GM19452 (cell line): Measurements from ENCODE around the gene TMEM139.

Experiments used
- ATAC-seq: cut with Tn5 transposase; IDR thresholded peaks from one replicate; pipeline ENCODE4 v1.9.1; 2021; ENCODE audit not compliant: unreplicated experiment

TMEM139 gene

DNA sequence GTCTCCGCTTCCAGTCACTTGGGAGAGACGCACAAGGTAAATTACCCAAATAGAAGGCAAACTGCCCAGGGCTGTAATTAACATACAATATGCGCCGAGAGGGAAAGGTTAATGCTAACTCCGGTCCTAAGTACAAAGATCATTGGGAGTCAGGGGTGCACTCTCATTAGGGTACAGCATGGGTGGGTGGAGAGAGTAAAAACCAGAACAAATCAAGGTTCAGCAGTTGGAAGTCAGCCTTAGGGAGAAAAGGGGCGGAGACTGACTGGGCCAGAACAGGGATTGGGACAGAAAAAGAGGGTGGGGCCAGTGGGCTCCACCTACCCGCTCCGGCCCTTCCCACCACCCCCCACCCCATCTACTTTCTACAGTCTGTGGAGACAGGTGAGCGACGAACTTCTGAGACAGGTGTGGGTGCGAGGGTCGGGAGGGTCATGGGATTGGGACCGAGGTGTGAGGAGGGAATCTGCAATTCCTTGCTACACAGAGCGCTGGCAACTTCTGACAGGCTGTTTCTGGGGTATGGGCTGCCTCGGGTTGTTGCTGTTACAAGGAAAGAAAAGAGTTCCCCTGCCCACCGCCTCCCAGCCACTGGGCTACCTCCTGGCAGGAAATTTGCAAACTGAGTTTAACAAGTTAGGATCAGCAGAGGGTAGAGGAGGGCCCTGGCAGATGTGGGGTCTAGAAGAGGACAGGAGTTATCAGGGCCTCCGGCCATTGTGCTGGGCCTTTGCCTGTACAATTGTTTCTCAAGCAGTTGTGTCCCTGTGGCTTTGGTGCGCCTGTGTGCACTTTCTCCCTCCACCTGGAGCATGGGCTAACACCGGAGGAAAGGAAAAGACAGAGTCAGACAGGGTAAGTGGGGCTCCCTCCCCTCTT is at the start of gene TMEM139:
TSS of gene TMEM139 (plus strand) at position 368 of the 879 bp plus-strand sequence. CDS start 1,000 bp downstream, outside the sequence.
- ATAC-seq: no peak

- ATAC-seq: no peak
Measured at GRCh38 chr7:143235561-143235960, 49.2 kb upstream of the TMEM139 start.

DNA sequence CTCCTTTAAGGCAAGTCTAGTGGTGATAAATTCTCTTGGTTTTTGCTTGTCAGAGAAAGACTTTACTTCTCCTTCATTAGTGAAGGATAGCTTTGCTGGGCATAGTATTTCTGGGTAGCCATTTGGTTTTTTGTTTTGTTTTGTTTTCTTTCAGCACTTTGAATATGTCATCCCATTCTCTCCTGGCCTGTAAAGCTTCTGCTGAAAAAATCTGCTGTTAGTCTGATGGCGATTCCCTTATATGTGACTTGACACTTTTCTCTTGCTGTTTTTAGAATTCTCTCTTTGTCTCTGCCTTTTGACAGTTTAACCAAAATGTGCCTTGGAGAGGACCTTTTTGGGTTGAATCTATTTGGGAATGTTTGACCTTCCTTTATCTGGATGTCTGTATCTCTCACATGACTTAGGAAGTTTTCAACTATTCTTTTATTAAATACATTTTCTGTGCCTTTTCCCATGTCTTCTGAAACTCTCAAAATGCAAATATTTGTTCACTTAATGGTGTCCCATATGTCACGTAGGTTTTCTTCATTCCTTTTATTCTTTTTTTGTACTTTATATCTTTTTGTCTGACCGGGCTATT is 48.3 kb upstream of the TMEM139 start:
- ATAC-seq: no peak

- ATAC-seq: no peak
Measured at GRCh38 chr7:143237366-143237765, 47.4 kb upstream of the TMEM139 start.

DNA sequence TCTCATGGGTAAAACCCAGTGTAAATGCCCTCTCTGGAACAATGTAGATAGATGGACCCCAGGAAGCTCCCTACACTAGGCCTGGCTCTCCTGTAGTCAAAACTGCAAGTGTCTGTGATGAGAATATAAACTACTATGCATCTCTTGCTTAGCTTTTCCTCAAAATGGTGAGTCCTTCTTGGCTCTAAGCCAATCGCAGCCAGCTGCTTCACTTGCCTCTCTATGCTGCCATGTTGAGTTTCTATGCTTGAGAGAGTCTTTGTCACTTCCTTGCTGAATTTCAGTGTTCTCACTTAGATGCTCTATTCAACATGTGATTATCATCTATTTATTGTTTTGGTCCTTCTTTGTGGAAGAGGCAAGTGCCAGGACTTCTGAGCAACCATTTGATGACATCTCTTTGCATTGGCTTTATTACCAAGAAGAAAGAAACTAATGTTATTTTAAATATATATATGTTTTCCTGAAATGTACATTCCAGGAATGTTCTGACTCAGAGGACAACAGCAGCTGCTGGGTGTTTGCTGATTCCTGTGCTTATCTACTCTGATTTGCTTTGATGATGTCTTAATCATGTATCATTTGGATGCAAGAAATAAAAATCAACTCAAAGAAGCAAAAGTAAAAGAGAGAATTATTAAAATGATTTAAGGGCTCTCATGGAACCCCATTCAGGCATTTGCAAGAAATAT is 46.3 kb upstream of the TMEM139 start:
- ATAC-seq: no peak

DNA sequence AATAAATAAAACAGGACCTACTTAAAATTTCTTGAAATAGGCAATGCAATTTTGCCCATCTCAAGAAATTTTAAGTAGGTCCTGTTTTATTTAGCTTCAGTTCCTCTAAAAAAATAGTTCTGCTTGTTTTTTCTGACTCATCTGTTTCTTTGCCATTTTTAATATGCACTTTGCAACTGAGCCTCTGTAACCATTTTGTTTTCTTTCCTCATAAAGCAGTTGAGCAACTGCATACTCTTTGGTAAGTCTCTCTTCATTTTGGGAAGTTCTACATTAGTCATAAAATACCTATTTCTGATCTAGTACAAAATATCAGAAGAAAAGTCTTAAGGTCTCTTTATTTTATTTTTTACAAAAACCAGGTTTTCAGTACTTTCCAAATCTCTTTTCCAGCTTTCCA is 44.9 kb upstream of the TMEM139 start:
- no peak for ATAC-seq

GRCh38 chr7:143240291-143241168 is 44.2 kb upstream of the TMEM139 start:
- ATAC-seq: peak; percentile 90

DNA sequence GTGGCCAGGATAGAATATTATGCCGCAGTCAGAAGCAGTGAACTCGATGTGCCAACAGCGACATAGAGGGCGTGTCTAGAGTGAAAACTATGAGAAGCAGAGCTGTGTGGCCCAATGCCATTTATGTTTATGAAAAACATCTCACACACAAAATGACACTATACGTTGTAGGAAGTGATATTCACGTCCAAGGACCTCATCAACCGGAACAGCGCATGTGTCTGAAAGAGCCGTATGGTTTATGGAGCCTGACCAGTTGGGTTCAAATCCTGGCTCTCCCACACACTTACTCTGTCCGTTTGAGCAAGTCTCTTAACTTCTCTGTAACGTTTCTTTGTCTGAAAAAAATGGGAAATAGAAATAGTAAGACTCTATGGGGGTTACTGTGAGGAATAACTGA is 42.5 kb upstream of the TMEM139 start:
- no peak for ATAC-seq

GRCh38 chr7:143243111-143243510 is 41.6 kb upstream of the TMEM139 start:
- ATAC-seq: no peak

DNA sequence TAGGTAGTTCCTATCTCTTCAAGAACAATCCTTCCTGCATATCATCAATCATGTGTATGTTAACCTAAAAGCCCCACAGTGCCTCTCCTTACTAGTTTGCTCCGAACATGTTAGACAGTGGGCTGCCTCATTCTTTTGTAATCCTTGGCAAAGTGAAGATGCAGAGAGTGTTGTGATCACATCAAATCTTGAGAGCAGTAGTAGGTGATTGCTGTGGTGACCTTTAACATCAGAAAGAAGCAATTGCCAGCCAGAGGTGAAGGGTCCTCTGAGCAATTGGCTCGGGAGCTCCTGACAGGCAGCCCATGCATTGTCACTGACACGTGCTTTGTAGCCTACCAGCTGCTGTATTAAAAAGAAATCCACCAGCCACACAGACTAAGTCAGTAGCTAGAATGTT is 41.1 kb upstream of the TMEM139 start:
- ATAC-seq: no peak

DNA sequence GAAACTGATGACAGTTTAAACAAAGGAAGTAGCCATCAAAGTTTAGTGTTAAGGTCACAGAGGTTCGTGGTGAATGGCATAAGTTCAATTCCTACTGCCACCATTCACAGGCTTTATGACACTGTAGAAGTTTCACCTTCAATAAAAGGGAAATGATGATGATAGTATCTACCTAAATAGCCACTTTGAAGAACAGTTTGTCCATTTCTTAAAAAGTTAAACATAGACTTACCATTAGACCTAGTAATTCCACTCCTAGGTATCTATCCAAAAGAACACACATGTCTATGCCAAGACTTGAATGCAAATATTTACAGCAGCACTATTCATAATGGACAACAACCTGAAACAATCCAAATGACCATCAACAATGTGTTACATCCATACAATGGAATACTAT is 40.4 kb upstream of the TMEM139 start:
- ATAC-seq: no peak

DNA sequence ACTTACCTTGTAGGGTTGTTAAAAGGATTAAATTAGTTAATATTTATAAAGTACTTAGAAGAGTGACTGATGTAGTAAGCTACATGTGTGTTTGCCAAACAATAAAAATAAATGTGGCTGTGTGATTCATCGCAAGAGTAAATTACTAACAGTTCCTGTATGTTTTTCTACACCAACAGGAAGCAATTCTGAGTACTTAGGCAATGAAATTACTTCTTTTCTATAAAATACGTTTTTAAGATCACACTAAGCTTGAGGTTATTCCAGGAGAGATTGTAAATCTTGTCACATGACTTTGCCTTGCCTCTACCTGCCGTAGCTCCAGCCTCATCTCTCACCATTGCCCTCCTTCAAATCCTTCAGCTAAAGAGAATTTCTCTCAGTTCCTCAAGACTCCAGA is 39.6 kb upstream of the TMEM139 start:
- ATAC-seq: no peak

GRCh38 chr7:143247372-143247771 is 37.4 kb upstream of the TMEM139 start:
- no peak for ATAC-seq

DNA sequence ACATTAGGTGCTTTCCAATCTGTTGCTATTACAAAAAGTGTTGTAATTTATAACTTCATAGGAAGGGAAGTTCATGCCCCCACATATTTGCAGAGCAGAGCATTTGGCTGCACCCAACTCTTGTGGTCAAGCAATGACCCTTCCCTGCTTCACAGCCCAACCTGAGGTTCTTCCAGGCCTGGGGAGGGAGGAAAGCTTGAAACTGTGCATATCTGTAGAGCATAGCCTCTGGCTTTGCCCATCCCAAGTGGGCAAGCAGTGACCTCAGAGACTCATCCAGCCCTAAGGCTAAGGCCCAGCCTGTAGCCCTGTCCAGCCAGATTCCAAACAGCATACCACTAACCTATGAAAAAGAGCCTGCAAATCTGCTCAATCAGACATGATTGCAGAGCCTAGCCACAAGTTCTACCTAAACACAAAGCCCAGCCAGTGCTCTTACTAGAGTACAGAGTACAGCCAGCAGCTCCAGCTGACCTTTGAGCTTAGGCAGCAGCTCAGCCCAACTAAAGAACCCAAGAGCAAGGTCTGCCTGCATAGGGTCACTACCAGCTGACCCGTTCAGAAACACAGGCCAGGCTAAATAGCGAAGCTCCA is 35.9 kb upstream of the TMEM139 start:
- ATAC-seq: no peak

DNA sequence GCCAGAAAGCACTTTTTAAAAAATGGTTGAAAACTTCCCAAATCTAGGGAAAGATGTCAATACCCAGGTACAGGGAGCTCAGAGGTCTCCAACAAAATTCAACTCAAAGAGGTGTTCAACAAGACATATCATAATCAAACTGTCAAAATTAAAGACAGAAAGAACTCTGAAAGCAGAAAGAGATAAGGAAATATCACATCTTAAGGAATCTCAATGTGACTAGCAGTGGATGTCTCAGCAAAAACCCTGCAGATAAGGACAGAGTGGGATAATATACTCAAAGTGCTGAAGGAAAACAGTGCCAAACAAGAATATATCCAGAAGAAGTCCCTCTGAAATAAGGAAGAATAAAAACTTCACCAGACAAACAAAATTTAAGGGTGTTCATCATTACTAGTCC is 34.6 kb upstream of the TMEM139 start:
- no peak for ATAC-seq

DNA sequence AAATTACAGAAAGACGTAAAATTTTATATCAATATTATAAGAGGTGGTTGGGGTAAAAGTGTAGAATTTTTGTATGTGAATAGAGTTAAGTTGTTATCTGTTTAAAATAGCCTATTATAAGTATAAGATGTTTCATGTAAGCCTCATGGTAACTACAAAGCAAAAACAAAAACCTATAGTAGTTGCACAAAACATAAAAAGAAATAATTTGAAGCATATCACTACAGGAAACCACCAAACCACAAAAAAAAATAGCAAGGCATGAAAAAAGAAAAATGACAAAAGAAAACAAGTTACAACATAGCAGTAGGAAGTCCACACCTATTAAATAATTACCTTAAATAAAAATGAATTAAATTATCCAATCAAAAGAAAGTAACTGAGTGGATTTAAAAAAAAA is 33.9 kb upstream of the TMEM139 start:
- no peak for ATAC-seq

- no peak for ATAC-seq
Measured at GRCh38 chr7:143252006-143252405, 32.8 kb upstream of the TMEM139 start.

- ATAC-seq: no peak
Measured at GRCh38 chr7:143255564-143255963, 29.2 kb upstream of the TMEM139 start.

GRCh38 chr7:143256325-143256724 is 28.4 kb upstream of the TMEM139 start:
- no peak for ATAC-seq

DNA sequence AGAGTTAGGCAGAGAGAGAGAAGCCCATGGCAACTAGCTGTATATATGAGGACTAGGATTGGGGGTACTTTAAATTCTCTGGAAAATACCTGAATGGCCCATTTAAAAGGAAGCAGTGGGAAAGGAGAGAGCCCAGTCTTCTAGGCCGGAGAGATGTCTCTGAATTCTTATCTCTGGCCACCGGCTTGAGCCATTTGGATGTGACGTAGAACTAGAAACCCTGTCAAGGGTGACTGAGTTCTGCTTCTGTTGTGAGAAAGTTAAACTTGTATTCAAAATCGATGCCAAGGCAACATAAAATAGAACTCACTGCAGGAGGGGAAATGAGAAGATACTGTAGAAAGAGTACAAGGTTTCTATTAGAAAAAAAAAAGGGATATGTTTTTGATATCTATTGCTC is 27.8 kb upstream of the TMEM139 start:
- peak; percentile 90 for ATAC-seq

- ATAC-seq: no peak
Measured at GRCh38 chr7:143257501-143257900, 27.3 kb upstream of the TMEM139 start.
